OCI-LY7 (cell line): ENCODE results near the gene CTAG1A. TPM values are rescaled to one million over a fixed set of nuclear protein-coding genes. Genes with fewer than 3 reads are reported as not detected.
"Not testable (repeated sequence)": the region's sequence is repeated elsewhere in the genome, so short reads cannot be mapped to it uniquely, and the experiment has no call there.

Experiments used
- BruUV-seq: library from RNA; stranded (reverse); fragments of 400-500 nt; replicated peaks from 2 replicates; lab custom pipeline; 2021; lab: Mats Ljungman, UMichigan
- CTCF ChIA-PET: fragments of 300-600 bp; sonication (Branson Sonifier 250); formaldehyde crosslinking; loops from one replicate; lab custom pipeline; 2022; ENCODE audit warnings: antibody characterized with exemption; ENCODE audit not compliant: unreplicated experiment; lab: Charles Lee
- POLR2A ChIA-PET: fragments of 300-600 bp; sonication (Branson Sonifier 250); formaldehyde crosslinking; loops from one replicate; lab custom pipeline; 2022; ENCODE audit warnings: antibody characterized with exemption; lab: Charles Lee
- DNase-seq: peaks from one replicate; pipeline ENCODE4 v3.0.0-alpha.2; 2015; ENCODE audit warnings: low spot score
- H2AFZ ChIP-seq: fragments of 200-600 bp; sonication (generic), shearing (Covaris generic); 2 replicates; pipeline ENCODE4 v1.6.1; 2014; ENCODE audit warnings: mild to moderate bottlenecking, antibody characterized with exemption, low read length, moderate library complexity
- H3K27ac ChIP-seq: fragments of 200-600 bp; sonication (generic); 2 replicates; pipeline ENCODE4 v1.5.1; 2014; ENCODE audit warnings: mixed run types, low read depth, mild to moderate bottlenecking, moderate library complexity, low read length, inconsistent platforms; ENCODE audit not compliant: poor library complexity, severe bottlenecking
- H3K36me3 ChIP-seq: fragments of 200-600 bp; sonication (generic); 2 replicates; pipeline ENCODE4 v1.6.1; 2014; ENCODE audit warnings: mild to moderate bottlenecking, antibody characterized with exemption, low read length, moderate library complexity, mixed read lengths; ENCODE audit not compliant: insufficient read depth
- H3K4me1 ChIP-seq: fragments of 200-600 bp; sonication (generic); 2 replicates; pipeline ENCODE4 v1.5.1; 2014; ENCODE audit warnings: mild to moderate bottlenecking, low read length; ENCODE audit not compliant: insufficient read depth, poor library complexity, severe bottlenecking
- H3K4me2 ChIP-seq: fragments of 200-600 bp; sonication (generic); 2 replicates; pipeline ENCODE4 v1.6.1; 2014; ENCODE audit warnings: mild to moderate bottlenecking, low read length
- H3K4me3 ChIP-seq: fragments of 200-600 bp; sonication (generic); 2 replicates; pipeline ENCODE4 v1.5.1; 2014; ENCODE audit warnings: mild to moderate bottlenecking, low read depth, low read length; ENCODE audit not compliant: poor library complexity, severe bottlenecking
- H3K79me2 ChIP-seq: fragments of 200-600 bp; sonication (generic); 2 replicates; pipeline ENCODE4 v1.6.1; 2016; ENCODE audit warnings: low read depth, mild to moderate bottlenecking, low read length, moderate library complexity, mixed read lengths; ENCODE audit not compliant: insufficient read depth
- H3K9me2 ChIP-seq: fragments of 200-600 bp; sonication (generic); 2 replicates; pipeline ENCODE4 v1.6.1; 2016; ENCODE audit warnings: mild to moderate bottlenecking, low read length, mixed read lengths; ENCODE audit not compliant: insufficient read depth
- H3K9me3 ChIP-seq: fragments of 200-600 bp; sonication (generic); 2 replicates; pipeline ENCODE4 v1.6.1; 2014; ENCODE audit warnings: mild to moderate bottlenecking, mixed run types, low read length, mixed read lengths
- H4K20me1 ChIP-seq: fragments of 200-600 bp; sonication (generic); 2 replicates; pipeline ENCODE4 v1.6.1; 2014; ENCODE audit warnings: mild to moderate bottlenecking, antibody characterized with exemption, low read length, moderate library complexity, mixed read lengths; ENCODE audit not compliant: insufficient read depth
- intact Hi-C: fragments of 100-400 bp; cut with micrococcal nuclease; formaldehyde crosslinking; loops from one replicate; pipeline ENCODE4 v1.10.0; 2022; ENCODE audit not compliant: unreplicated experiment
- total RNA-seq, 2 experiments: library from RNA; depleted of rRNA in 1 of 2; stranded (reverse); fragments of >200 nt in 1 of 2; shearing (Covaris generic) in 1 of 2; gene quantifications; 2 replicates each; pipeline ENCODE4 v1.2.3, GENCODE V29; 2014 to 2022

Gene CTAG1A
- total RNA-seq, 2 experiments from 2014 or later, result not detected

DNA sequence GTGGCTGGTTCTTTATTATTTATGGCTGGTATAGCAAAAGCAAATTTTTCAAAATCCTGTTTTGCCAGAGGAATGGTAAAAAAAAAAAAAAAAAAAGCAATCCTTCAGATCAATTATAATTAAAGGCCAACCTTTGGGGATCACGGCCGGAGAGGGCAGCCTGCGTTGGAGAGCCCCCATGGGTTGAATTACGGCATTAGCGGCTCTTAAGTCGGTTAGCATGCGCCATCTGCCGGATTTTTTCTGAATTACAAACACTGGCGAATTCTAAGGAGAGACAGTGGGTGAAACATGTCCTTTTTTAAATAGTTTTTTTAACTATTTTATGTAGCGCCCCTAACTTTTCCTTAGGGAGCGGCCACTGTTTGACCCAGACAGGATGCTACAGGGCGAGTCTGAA is 28.7 kb downstream of the CTAG1A start:
- H3K9me3 ChIP-seq, BruUV-seq, H3K4me1 ChIP-seq, H3K27ac ChIP-seq, H3K36me3 ChIP-seq, H3K79me2 ChIP-seq, DNase-seq, CTCF ChIA-PET, H3K4me3 ChIP-seq, H4K20me1 ChIP-seq, H3K9me2 ChIP-seq, H3K4me2 ChIP-seq, intact Hi-C loops, POLR2A ChIA-PET, H2AFZ ChIP-seq: not testable (repeated sequence)

DNA sequence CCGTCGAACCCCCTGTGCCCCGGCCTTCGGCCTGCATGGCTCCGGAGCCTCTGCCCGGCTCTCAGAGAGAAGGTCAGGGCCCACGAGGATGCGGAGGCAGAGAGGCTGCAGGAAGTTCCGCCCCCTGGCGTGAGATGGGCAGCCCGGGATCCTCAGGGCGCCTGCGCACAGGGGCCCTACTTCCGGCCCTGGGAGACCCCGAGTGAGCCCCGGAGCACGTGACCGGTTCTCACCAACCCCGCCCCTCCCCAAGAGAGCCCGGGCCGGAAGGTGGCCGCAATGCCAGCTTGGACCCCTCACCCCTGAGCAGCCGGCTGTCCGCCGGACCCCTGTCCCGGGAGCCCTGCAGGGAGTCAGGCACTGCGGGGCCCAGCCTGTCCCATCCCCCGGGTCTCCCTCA is 34.2 kb downstream of the CTAG1A start, which contains the start of gene CTAG1B:
Gene CTAG1B, minus strand, starts transcription at position 101 of the 400 bp plus-strand sequence. Its CDS starts 64 bp downstream, at position 37.
- H3K9me2 ChIP-seq, H4K20me1 ChIP-seq, BruUV-seq, CTCF ChIA-PET, H2AFZ ChIP-seq, H3K4me2 ChIP-seq, DNase-seq, H3K36me3 ChIP-seq, H3K4me3 ChIP-seq, H3K79me2 ChIP-seq, H3K9me3 ChIP-seq, POLR2A ChIA-PET, H3K4me1 ChIP-seq, intact Hi-C loops, H3K27ac ChIP-seq: not testable (repeated sequence)

DNA sequence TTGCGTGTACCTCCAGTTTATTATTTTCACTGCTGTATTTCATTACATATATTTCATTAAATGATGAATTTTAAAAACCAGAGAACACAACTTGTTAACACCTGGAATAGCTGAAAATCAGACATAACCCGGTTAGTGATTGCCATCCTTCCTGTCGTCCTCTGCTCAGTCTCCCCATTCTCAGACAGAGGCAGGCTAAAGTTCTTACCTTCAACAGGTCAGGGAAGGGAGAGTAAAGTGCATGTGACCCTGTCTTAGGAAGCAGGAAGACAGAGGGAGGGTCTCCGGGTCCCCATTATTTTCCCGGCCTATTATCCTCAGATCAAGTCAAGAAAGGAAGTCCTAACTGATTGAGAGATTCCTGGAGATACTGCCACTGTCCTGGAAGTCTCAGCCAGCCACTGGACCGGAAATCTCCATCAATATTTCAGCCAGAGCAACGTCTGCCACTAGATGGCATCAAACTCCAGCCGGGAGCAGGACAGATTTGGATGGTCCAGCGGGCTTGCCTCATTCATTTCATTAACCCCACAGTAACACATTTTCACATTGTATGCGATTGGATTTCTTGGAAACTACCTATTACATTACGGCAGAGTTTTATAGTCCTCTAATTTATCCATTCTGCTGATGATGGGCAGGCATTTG is 36.0 kb downstream of the CTAG1A start:
- H4K20me1 ChIP-seq, intact Hi-C loops, H3K4me3 ChIP-seq, CTCF ChIA-PET, H3K4me2 ChIP-seq, H2AFZ ChIP-seq, H3K9me3 ChIP-seq, H3K4me1 ChIP-seq, H3K9me2 ChIP-seq, DNase-seq, H3K36me3 ChIP-seq, H3K27ac ChIP-seq, BruUV-seq, H3K79me2 ChIP-seq, POLR2A ChIA-PET: not testable (repeated sequence)

DNA sequence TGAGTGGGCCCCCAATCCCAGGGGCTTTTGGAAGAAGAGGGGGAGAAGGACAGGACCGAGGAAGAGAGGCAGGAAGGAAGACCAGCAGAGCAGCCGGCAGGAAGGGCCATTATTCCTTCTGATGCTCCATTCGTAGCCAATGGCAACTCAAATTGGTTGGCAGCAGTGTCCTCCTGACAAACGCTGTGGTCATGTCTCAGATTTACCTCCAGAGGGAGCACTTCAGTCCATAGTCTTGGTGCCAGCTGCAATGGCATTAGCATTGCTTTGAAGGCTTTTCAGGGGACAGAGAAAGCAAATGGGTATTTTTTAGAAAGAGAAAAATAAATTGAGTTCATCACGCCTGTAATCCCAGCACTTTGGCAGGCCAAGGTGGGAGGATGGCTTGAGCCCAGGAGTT is 44.0 kb downstream of the CTAG1A start:
- intact Hi-C loops, H3K36me3 ChIP-seq, CTCF ChIA-PET, DNase-seq, POLR2A ChIA-PET, H3K9me2 ChIP-seq, H3K4me1 ChIP-seq, H3K9me3 ChIP-seq, H3K4me3 ChIP-seq, H3K27ac ChIP-seq, H4K20me1 ChIP-seq, BruUV-seq, H3K4me2 ChIP-seq, H3K79me2 ChIP-seq, H2AFZ ChIP-seq: not testable (repeated sequence)

DNA sequence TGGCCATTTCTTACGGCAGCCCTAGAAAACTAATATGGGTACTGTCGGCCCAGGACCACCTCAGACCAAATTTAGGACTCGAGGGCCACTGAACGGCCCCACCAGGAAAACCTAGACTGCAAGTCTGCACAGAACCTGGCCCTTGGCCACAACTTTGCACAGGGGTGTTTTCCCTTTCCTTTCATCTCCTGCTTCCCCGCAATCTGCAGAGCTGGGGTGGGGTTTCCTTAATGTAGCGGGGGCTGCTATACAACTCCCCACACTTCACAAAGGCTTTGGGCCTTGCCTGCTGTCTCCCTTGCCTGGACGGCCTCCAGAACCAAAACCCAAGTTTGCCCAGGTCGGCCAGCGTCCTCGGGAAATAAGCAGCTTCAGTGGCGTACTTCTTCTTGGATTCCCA is 46.0 kb downstream of the CTAG1A start:
- H3K9me2 ChIP-seq, H3K27ac ChIP-seq, H2AFZ ChIP-seq, H3K4me1 ChIP-seq, H3K79me2 ChIP-seq, intact Hi-C loops, CTCF ChIA-PET, H3K4me3 ChIP-seq, H3K9me3 ChIP-seq, POLR2A ChIA-PET, H3K36me3 ChIP-seq, H3K4me2 ChIP-seq, BruUV-seq, H4K20me1 ChIP-seq, DNase-seq: not testable (repeated sequence)

DNA sequence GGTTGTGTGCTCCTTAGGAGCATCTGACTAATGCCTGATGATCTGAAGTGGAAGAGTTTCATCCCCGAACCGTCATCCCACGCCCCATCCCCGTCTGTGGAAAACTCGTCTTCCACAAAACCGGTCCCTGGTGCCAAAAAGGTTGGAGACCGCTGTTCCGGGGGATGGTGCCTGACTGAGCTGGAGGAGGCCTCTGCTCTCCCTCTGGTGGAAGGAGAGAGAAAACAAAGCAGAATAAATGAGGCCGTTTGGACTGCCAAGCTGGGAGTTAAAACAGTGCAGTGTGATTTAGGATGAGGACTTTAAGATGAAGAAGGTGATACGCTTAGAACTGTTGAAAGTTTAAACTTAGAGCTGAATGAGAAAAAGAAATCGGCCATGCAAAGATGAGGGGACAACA is 48.7 kb downstream of the CTAG1A start:
- H4K20me1 ChIP-seq, H3K4me1 ChIP-seq, H2AFZ ChIP-seq, H3K79me2 ChIP-seq, H3K9me2 ChIP-seq, CTCF ChIA-PET, H3K27ac ChIP-seq, POLR2A ChIA-PET, DNase-seq, H3K36me3 ChIP-seq, H3K4me3 ChIP-seq, H3K9me3 ChIP-seq, intact Hi-C loops, H3K4me2 ChIP-seq, BruUV-seq: not testable (repeated sequence)
